ENCODE data around the gene SORCS1.

SORCS1 gene

DNA sequence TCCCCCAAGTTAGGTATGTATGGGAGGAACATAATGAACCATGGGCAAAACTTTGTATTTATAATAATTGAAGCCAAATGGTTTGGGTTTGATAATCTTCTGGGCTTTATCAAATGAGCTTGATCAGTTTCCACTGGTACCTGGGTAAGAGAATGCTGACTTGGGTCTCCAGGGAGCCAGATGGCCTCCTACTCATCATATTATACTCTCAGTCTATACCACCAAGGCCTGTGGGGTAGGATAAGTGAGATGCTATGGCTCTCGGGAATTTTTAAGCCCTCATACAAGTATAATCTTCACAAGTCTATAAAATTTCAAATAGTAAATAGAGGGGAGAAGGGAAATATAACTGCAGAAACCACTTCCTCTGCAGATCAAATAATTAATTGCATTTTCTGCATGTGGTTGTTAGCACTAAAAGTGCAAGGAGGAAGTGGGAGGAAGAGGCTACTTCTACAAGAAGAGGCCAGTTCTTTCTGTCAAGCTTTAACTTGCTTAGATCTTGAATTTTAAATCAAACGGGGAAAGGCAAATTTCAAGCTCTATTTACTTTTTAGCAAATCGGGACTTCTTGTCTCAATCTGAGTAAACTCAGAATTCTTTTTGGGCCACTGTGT is 349.0 kb downstream of the SORCS1 start:
- Histone ChIP-seq H3K9ac (ENCODE audit: low read depth, low read length) (no peak overlapping the region), H3K36me3 (ENCODE audit: insufficient read depth, low read length) (no peaks in the 10 kb centered on the region), H3K9me3 (ENCODE audit: control insufficient read depth, insufficient read depth, low read length) (no peaks in the 10 kb centered on the region), H3K4me1 (ENCODE audit: insufficient read depth, low read length) (no peaks in the 10 kb centered on the region)

DNA sequence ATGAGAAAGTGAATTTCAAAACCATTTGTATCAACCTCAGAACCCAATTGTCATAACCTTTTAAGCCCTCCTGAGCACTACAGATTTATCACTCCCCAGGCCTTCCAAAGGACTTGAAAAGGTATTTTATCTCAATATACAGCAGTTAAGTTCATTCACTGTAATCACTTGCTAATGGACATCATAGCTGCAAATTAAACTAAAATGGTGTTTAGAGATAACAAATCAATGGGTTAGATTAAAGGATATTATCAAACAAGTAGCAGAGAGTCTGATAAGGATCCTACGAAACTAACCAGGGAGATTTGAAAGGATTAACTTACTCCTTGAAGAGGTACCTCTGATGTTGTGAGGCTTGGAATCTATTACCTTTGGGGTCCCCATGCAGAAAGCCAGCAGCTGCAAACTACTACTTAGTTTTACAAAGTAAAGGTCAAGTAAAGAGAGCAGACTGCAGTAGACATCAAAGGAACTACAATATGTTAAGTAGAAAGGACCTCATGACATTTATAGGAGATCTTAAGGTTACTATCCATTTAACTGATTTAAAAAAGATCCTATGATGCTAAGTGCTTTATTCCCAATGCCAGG is 359.4 kb downstream of the SORCS1 start:
- Histone ChIP-seq H3K4me1 (ENCODE audit: insufficient read depth, low read length) (peaks cover 10% of the 10 kb centered on the region), H3K9ac (ENCODE audit: low read depth, low read length) (no peak overlapping the region), H3K9me3 (ENCODE audit: control insufficient read depth, insufficient read depth, low read length) (no peaks in the 10 kb centered on the region), H3K36me3 (ENCODE audit: insufficient read depth, low read length) (no peaks in the 10 kb centered on the region)

DNA sequence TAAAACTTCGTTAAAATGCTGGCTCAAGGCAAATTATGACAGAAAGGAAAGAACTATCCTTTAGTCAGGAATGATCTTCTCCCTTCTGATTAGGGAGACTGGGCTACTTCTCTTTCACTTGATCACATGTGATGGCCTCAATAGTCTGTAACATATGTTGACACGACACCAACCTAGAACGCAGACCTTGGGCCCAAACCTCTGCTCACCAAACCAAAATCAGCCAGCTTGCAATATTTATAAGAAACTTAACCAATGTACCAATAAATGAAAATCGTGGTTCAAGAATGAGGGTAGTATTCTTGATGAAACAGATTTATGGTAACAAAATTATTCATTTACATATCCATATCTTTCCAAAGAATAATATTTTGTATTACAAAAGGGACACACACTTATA is 361.6 kb downstream of the SORCS1 start:
- Histone ChIP-seq H3K9me3 (ENCODE audit: control insufficient read depth, insufficient read depth, low read length) (no peaks in the 10 kb centered on the region), H3K36me3 (ENCODE audit: insufficient read depth, low read length) (no peaks in the 10 kb centered on the region), H3K4me1 (ENCODE audit: insufficient read depth, low read length) (peaks cover 8% of the 10 kb centered on the region; the same call in 1 of the 2 replicates), H3K9ac (ENCODE audit: low read depth, low read length) (no peak overlapping the region)

DNA sequence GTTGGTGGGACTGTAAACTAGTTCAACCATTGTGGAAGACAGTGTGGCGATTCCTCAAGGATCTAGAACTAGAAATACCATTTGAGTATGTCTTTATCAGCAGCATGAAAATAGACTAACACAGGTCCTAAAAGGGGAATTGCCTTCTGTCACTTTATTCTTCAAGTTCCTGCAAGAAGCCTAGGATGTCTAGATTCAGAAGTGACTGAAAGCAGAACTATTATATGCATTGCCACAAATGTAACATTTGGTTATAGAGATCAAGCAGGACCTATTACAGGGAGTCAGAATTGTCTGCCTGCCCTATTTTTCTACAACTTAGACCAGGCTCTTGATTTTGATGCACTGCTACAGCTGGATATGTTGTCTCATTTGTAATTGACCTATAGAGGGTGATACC is 364.7 kb downstream of the SORCS1 start:
- Histone ChIP-seq H3K4me1 (ENCODE audit: insufficient read depth, low read length) (no peaks in the 10 kb centered on the region), H3K36me3 (ENCODE audit: insufficient read depth, low read length) (no peaks in the 10 kb centered on the region)

DNA sequence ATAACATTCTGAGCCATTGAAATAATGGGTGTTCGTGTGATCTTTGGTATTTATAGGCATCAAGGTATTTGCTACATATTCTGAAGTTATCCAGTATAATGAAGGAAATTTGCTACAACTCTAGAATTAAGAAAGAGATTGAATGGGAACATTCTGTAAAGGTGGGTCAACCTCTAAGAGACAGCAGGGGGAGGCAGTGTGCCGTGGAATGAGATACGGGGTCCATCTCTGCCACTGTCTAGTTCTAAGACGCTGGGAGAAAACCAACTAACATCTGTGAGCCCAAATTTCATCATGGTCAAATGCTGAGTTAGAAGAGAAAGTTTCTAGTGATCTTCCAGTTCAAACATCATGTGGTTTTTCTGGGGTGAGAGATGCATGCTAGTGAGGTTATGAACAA is 368.9 kb downstream of the SORCS1 start:
- Histone ChIP-seq H3K9me3 (ENCODE audit: control insufficient read depth, insufficient read depth, low read length) (no peaks in the 10 kb centered on the region), H3K9ac (ENCODE audit: low read depth, low read length) (no peak overlapping the region), H3K36me3 (ENCODE audit: insufficient read depth, low read length) (no peaks in the 10 kb centered on the region), H3K4me1 (ENCODE audit: insufficient read depth, low read length) (peaks cover 3% of the 10 kb centered on the region; the same call in 1 of the 2 replicates)

More for the DNA sequence above, 364.7 kb downstream of the SORCS1 start:
- Histone ChIP-seq H3K9me3 (ENCODE audit: control insufficient read depth, insufficient read depth, low read length) (no peaks in the 10 kb centered on the region), H3K9ac (ENCODE audit: low read depth, low read length) (no peak overlapping the region)

DNA sequence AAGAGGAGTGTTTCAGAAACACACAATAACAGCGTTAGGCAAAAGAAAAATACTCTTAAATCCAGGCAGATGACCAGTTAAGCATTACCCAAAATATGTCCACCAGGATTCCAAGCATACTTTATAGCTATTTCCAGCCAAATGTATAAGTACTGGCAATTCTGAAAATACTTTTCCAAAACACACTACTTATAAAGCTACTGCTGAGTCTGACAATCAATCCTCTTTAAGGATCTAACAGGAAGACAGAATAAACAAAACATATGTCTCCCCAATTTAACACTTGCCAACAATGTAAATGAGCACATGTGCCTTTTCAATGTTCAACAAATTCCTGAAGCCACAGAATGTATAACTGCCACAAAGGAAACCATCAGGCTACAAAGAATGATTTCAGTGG is 370.9 kb downstream of the SORCS1 start:
- Histone ChIP-seq H3K9me3 (ENCODE audit: control insufficient read depth, insufficient read depth, low read length) (peaks cover 4% of the 10 kb centered on the region; the same call in 1 of the 2 replicates), H3K9ac (ENCODE audit: low read depth, low read length) (no peak overlapping the region), H3K4me1 (ENCODE audit: insufficient read depth, low read length) (peaks cover 3% of the 10 kb centered on the region; the same call in 1 of the 2 replicates), H3K36me3 (ENCODE audit: insufficient read depth, low read length) (no peaks in the 10 kb centered on the region; the same call in 1 of the 2 replicates)

DNA sequence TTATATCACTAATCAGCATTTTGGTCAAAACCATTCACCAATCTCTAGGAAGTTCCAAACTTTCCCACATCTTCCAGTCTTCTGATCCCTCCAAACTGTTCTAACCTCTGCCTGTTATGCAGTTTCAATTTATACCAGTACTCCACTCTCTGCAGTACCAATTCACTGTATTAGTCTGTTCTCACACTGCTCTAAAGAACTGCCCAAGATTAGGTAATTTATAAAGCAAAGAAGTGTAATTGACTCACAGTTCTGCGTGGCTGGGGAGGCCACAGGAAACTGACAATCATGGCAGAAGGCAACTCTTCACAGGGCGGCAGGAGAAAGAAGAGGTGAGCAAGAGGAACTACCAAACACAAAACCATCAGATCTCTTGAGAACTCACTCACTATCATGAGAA is 374.9 kb downstream of the SORCS1 start:
- H3K9me3 ChIP-seq (ENCODE audit: control insufficient read depth, insufficient read depth, low read length) = peaks cover 4% of the 10 kb centered on the region; the same call in 1 of the 2 replicates
- peaks cover 3% of the 10 kb centered on the region; the same call in 1 of the 2 replicates for H3K4me1 ChIP-seq (ENCODE audit: insufficient read depth, low read length)
- no peak overlapping the region for H3K9ac ChIP-seq (ENCODE audit: low read depth, low read length)
- H3K36me3 ChIP-seq (ENCODE audit: insufficient read depth, low read length) = no peaks in the 10 kb centered on the region; the same call in 1 of the 2 replicates

DNA sequence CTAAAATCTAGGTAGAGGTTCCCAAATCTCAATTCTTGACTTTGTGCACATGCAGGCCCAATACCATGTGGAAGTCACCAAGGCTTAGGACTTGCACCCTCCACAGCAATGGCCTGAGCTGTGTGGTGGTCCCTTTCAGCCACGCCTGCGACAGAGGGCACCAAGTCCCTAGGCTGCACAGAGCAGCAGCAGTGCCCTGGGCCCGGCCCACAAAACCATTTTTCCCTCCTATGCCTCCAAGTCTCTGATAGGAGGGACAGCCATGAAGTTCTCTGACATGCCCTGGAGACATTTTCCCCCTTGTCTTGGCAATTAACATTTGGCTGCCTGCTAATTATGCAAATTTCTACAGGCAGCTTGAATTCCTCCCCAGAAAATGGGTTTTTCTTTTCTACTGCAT is 375.5 kb downstream of the SORCS1 start:
- Histone ChIP-seq H3K9me3 (ENCODE audit: control insufficient read depth, insufficient read depth, low read length) (peaks cover 4% of the 10 kb centered on the region; the same call in 1 of the 2 replicates), H3K4me1 (ENCODE audit: insufficient read depth, low read length) (peaks cover 3% of the 10 kb centered on the region; the same call in 1 of the 2 replicates), H3K36me3 (ENCODE audit: insufficient read depth, low read length) (no peaks in the 10 kb centered on the region; the same call in 1 of the 2 replicates), H3K9ac (ENCODE audit: low read depth, low read length) (no peak overlapping the region)

DNA sequence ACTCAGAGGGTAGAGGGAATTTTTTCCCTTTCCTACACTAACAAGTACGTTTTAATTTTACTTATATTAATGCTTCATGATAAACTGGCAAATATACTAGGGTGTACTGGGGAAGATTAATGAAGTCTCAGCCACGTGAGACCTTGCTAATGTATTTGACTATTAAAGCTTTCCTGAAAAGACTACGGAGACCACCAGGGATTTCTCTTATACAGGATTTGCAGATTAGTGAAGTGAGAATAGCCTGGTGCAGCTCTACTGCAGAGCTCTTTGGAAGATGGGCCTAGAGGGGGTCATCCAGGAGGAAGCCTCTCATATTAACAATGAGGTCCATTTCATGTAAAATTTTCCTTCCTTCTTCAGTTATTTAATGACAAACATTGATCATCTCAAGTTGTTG is 379.0 kb downstream of the SORCS1 start:
- peaks cover 4% of the 10 kb centered on the region; the same call in 1 of the 2 replicates for H3K9me3 ChIP-seq (ENCODE audit: control insufficient read depth, insufficient read depth, low read length)
- no peaks in the 10 kb centered on the region for H3K4me1 ChIP-seq (ENCODE audit: insufficient read depth, low read length)
- H3K36me3 ChIP-seq (ENCODE audit: insufficient read depth, low read length) = no peaks in the 10 kb centered on the region; the same call in 1 of the 2 replicates
- no peak overlapping the region for H3K9ac ChIP-seq (ENCODE audit: low read depth, low read length)

DNA sequence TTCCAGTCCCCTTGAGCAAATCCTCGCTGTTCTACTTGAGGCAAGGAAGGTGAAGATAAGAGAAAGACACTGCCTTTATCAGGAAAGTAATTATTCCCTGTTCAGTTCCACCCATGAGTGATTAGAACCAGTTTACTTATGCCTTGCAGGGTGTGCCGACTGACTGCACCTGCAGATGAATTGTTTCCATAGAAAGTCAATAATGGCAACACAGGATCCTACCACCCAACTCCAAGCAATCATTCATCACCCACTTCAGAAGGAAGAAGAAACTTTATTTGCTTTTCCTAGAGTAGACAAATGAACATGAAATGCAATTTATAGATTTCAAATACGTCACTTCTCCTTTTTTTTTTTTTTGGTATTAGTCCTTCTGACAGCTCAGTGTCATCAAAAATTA is 383.9 kb downstream of the SORCS1 start:
- H3K36me3 ChIP-seq (ENCODE audit: insufficient read depth, low read length) = no peaks in the 10 kb centered on the region
- H3K9me3 ChIP-seq (ENCODE audit: control insufficient read depth, insufficient read depth, low read length) = no peaks in the 10 kb centered on the region
- no peaks in the 10 kb centered on the region for H3K4me1 ChIP-seq (ENCODE audit: insufficient read depth, low read length)
- no peak overlapping the region for H3K9ac ChIP-seq (ENCODE audit: low read depth, low read length)

DNA sequence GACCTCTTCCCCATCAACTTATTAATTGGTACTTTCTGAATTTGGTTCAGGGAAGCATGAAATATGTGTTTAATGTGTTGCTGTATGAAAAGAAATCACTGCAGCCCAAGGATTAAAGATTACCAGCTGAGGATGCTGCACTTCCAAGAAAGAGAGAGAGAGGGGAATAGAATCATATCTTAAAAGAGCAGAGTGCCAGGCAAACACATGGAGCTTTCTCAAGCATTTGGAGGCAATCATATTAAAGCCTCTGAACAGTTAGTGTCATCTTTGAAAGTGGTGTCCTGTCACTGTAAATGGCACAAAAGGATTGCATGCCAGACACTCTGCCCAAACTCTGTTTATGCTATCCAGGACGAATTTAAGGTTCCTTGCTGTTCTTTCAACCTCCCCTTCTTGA is 386.7 kb downstream of the SORCS1 start:
- Histone ChIP-seq H3K4me1 (ENCODE audit: insufficient read depth, low read length) (no peaks in the 10 kb centered on the region), H3K36me3 (ENCODE audit: insufficient read depth, low read length) (no peaks in the 10 kb centered on the region), H3K9ac (ENCODE audit: low read depth, low read length) (no peak overlapping the region), H3K9me3 (ENCODE audit: control insufficient read depth, insufficient read depth, low read length) (no peaks in the 10 kb centered on the region)

DNA sequence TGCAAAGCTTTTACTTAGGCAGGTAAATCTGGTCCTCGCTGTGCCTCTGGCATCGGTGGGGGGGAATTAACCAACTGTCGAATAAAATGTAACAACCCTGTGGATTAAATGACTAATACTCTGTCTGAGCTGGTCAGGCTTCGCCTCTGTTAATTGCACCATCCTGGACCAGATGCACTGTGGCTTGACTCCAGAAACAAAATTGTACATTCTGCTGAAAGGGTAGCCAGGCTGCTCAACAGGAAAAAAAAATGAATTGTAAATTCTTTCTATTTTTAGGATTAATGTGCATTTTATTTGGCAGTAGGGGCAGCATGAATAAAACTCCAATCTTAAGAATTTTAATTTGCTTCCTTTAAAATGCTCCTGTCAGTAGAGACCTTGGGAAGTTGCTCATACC is 389.4 kb downstream of the SORCS1 start:
- no peak overlapping the region for H3K9ac ChIP-seq (ENCODE audit: low read depth, low read length)
- H3K36me3 ChIP-seq (ENCODE audit: insufficient read depth, low read length) = no peaks in the 10 kb centered on the region
- no peaks in the 10 kb centered on the region for H3K4me1 ChIP-seq (ENCODE audit: insufficient read depth, low read length)
- no peaks in the 10 kb centered on the region for H3K9me3 ChIP-seq (ENCODE audit: control insufficient read depth, insufficient read depth, low read length)

DNA sequence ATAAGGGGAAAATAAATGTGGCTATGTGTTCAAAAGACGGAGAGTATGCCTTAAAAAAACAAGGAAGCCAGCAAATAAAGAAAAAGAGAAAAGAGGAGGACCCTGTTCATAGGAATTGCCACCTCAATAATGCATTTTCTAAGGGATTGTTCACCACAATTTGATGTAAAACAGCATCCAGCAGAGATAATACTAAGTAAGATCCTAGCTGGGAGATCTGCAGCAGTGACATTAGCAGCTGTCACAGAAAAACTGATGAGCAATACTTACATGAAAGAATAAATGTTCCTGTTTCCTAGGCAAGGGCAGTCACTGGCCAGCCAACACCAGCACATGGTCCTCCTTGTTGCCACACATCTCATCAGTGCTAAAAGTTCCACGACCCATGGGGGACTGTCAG is 391.5 kb downstream of the SORCS1 start:
- Histone ChIP-seq H3K9me3 (ENCODE audit: control insufficient read depth, insufficient read depth, low read length) (no peaks in the 10 kb centered on the region), H3K4me1 (ENCODE audit: insufficient read depth, low read length) (no peaks in the 10 kb centered on the region), H3K36me3 (ENCODE audit: insufficient read depth, low read length) (no peaks in the 10 kb centered on the region), H3K9ac (ENCODE audit: low read depth, low read length) (no peak overlapping the region)

DNA sequence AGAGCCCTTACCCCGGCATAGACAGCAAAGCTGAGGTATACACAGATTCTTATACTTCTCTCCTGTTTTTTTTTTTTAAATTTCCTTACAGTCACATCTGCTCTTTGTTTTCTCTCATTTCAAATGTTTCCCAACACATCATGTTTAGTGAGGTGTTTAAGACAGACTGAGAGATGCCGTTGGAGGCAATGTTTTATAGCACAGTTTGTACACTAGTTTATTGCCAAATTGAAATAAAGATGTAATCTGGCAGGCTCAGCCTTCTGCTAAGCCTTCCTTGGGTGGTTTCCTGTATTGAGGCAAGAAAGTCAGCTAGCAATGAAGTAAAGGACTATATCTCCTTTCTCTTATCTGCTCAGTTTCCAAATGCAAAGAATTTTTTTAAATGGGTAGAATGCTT is 393.4 kb downstream of the SORCS1 start:
- H3K9ac ChIP-seq (ENCODE audit: low read depth, low read length) = no peak overlapping the region
- no peaks in the 10 kb centered on the region for H3K9me3 ChIP-seq (ENCODE audit: control insufficient read depth, insufficient read depth, low read length)
- H3K4me1 ChIP-seq (ENCODE audit: insufficient read depth, low read length) = no peaks in the 10 kb centered on the region
- no peaks in the 10 kb centered on the region for H3K36me3 ChIP-seq (ENCODE audit: insufficient read depth, low read length)

DNA sequence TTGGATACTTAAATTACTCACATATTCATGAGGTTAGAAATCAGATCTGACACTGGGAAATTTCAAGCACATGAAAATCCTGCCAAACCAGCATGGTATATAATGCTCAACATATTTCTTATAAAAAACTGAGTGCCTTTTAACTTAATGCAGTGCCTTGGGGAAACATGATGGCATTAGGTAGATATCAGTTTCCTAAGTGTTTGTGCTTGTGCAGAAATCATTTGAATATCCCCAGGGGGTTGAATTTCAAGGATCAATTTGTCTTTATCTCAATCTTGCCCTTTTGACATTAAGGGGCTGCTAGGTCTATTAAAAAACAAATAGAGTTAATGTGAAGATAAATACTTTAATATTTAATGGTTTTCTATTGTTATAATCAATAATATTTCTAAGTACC is 396.3 kb downstream of the SORCS1 start:
- Histone ChIP-seq H3K9me3 (ENCODE audit: control insufficient read depth, insufficient read depth, low read length) (no peaks in the 10 kb centered on the region), H3K36me3 (ENCODE audit: insufficient read depth, low read length) (no peaks in the 10 kb centered on the region), H3K9ac (ENCODE audit: low read depth, low read length) (no peak overlapping the region), H3K4me1 (ENCODE audit: insufficient read depth, low read length) (no peaks in the 10 kb centered on the region)

Data from ES-I3 (cell line).